IPS-20b (cell line): Measurements from ENCODE around the gene LAG3.

Source experiments
- H3K27ac ChIP-seq: one replicate; pipeline ENCODE4 v1.5.1; 2013; ENCODE audit warnings: low read length
- H3K27me3 ChIP-seq: 2 replicates; pipeline ENCODE4 v1.6.1; 2013; ENCODE audit warnings: mild to moderate bottlenecking, low read length, inconsistent platforms; ENCODE audit not compliant: insufficient read depth
- H3K36me3 ChIP-seq: 2 replicates; pipeline ENCODE4 v1.6.1; 2013; ENCODE audit warnings: low read depth, mild to moderate bottlenecking, inconsistent platforms, low read length, moderate library complexity; ENCODE audit not compliant: insufficient read depth
- H3K4me1 ChIP-seq: 2 replicates; pipeline ENCODE4 v1.6.1; 2013; ENCODE audit warnings: mild to moderate bottlenecking, control low read depth, inconsistent platforms, low read length, moderate library complexity; ENCODE audit not compliant: insufficient read depth
- H3K4me3 ChIP-seq: 2 replicates; pipeline ENCODE4 v1.5.1; 2013; ENCODE audit warnings: mild to moderate bottlenecking, low read length, inconsistent platforms
- H3K9ac ChIP-seq: 2 replicates; pipeline ENCODE4 v1.6.1; 2013; ENCODE audit warnings: low read depth, mild to moderate bottlenecking, inconsistent platforms, low read length, moderate library complexity
- H3K9me3 ChIP-seq: 2 replicates; pipeline ENCODE4 v1.6.1; 2013; ENCODE audit warnings: mild to moderate bottlenecking, low read depth, low read length, inconsistent platforms; ENCODE audit not compliant: insufficient read depth

The LAG3 gene

GRCh38 chr12:6757028-6757690 is 15.2 kb upstream of the LAG3 start:
- Histone ChIP-seq H3K36me3 (no peaks in the 10 kb centered on the region), H3K9me3 (no peaks in the 10 kb centered on the region), H3K4me3 (no peak overlapping the region), H3K4me1 (peaks cover 7% of the 10 kb centered on the region; the same call in 1 of the 2 replicates), H3K9ac (no peak overlapping the region), H3K27me3 (no peaks in the 10 kb centered on the region), H3K27ac (no peak overlapping the region)

- peaks cover 11% of the 10 kb centered on the region; the same call in 1 of the 2 replicates for H3K4me1 ChIP-seq
- no peak overlapping the region for H3K9ac ChIP-seq
- H3K9me3 ChIP-seq, result no peaks in the 10 kb centered on the region
- no peak overlapping the region for H3K27ac ChIP-seq
- no peaks in the 10 kb centered on the region for H3K27me3 ChIP-seq
- H3K36me3 ChIP-seq, result no peaks in the 10 kb centered on the region
- no peak overlapping the region for H3K4me3 ChIP-seq
These were observed 13.7 kb upstream of the LAG3 start for GRCh38 chr12:6758506-6759095.

- H3K27me3 ChIP-seq, result no peaks in the 10 kb centered on the region
- H3K36me3 ChIP-seq, result no peaks in the 10 kb centered on the region
- H3K9me3 ChIP-seq, result no peaks in the 10 kb centered on the region
- H3K9ac ChIP-seq, result no peak overlapping the region
- H3K27ac ChIP-seq, result no peak overlapping the region
- no peak overlapping the region for H3K4me3 ChIP-seq
- H3K4me1 ChIP-seq, result peaks cover 8% of the 10 kb centered on the region; the same call in 1 of the 2 replicates
These were observed 12.6 kb upstream of the LAG3 start for GRCh38 chr12:6759741-6760140.

GRCh38 chr12:6763380-6763779 is 8.9 kb upstream of the LAG3 start:
- peak overlapping the region; percentile 46; the same call in 1 of the 2 replicates for H3K4me3 ChIP-seq
- no peaks in the 10 kb centered on the region for H3K27me3 ChIP-seq
- H3K27ac ChIP-seq, result peak overlapping the region; percentile 73
- H3K36me3 ChIP-seq, result no peaks in the 10 kb centered on the region
- peak overlapping the region; percentile 74; the same call in 1 of the 2 replicates for H3K9ac ChIP-seq
- no peaks in the 10 kb centered on the region for H3K9me3 ChIP-seq
- peaks cover 17% of the 10 kb centered on the region; the same call in 1 of the 2 replicates for H3K4me1 ChIP-seq

- peak overlapping the region; percentile 74; the same call in 1 of the 2 replicates for H3K4me3 ChIP-seq
- peak overlapping the region; percentile 74; the same call in 1 of the 2 replicates for H3K9ac ChIP-seq
- H3K27ac ChIP-seq, result peak overlapping the region; percentile 73
- H3K9me3 ChIP-seq, result no peaks in the 10 kb centered on the region
- H3K36me3 ChIP-seq, result peaks cover under 1% of the 10 kb centered on the region; the same call in 1 of the 2 replicates
- peaks cover 25% of the 10 kb centered on the region; the same call in 1 of the 2 replicates for H3K4me1 ChIP-seq
- no peaks in the 10 kb centered on the region for H3K27me3 ChIP-seq
These were observed 8.1 kb upstream of the LAG3 start for GRCh38 chr12:6764011-6764828.

- Histone ChIP-seq H3K4me3 (peak overlapping the region; percentile 74), H3K9me3 (no peaks in the 10 kb centered on the region), H3K36me3 (peaks cover 10% of the 10 kb centered on the region), H3K9ac (peak overlapping the region; percentile 69; the same call in 1 of the 2 replicates), H3K27me3 (no peaks in the 10 kb centered on the region), H3K4me1 (peaks cover 30% of the 10 kb centered on the region; the same call in 1 of the 2 replicates), H3K27ac (peak overlapping the region; percentile 52)
These were observed 7.2 kb upstream of the LAG3 start for GRCh38 chr12:6765048-6765633.

GRCh38 chr12:6765634-6766581 is 6.4 kb upstream of the LAG3 start, which contains the start of gene PTMS:
Gene PTMS, plus strand, starts transcription at chr12:6766363. Its CDS starts 343 bp downstream, at chr12:6766706.
- peak within 1 kb of the TSS; percentile 52 for H3K27ac ChIP-seq
- peak within 1 kb of the TSS; percentile 98 for H3K4me3 ChIP-seq
- H3K9ac ChIP-seq, result peak within 1 kb of the TSS; percentile 90; the same call in 1 of the 2 replicates
- peaks cover 17% of the 10 kb centered on the region for H3K36me3 ChIP-seq
- no peaks in the 10 kb centered on the region for H3K27me3 ChIP-seq
- H3K9me3 ChIP-seq, result no peaks in the 10 kb centered on the region
- H3K4me1 ChIP-seq, result peaks cover 30% of the 10 kb centered on the region; the same call in 1 of the 2 replicates

GRCh38 chr12:6766651-6767349 is 5.5 kb upstream of the LAG3 start:
- peaks cover 26% of the 10 kb centered on the region for H3K36me3 ChIP-seq
- H3K9ac ChIP-seq, result peak overlapping the region; percentile 90; the same call in 1 of the 2 replicates
- H3K27me3 ChIP-seq, result peaks cover 7% of the 10 kb centered on the region
- H3K9me3 ChIP-seq, result no peaks in the 10 kb centered on the region
- peaks cover 32% of the 10 kb centered on the region; the same call in 1 of the 2 replicates for H3K4me1 ChIP-seq
- peak overlapping the region; percentile 98 for H3K4me3 ChIP-seq
- H3K27ac ChIP-seq, result no peak overlapping the region

GRCh38 chr12:6767353-6768319 is 4.7 kb upstream of the LAG3 start:
- peak overlapping the region; percentile 81 for H3K27ac ChIP-seq
- peak overlapping the region; percentile 90 for H3K9ac ChIP-seq
- H3K9me3 ChIP-seq, result no peaks in the 10 kb centered on the region
- peak overlapping the region; percentile 98 for H3K4me3 ChIP-seq
- peaks cover 16% of the 10 kb centered on the region for H3K27me3 ChIP-seq
- peaks cover 26% of the 10 kb centered on the region for H3K36me3 ChIP-seq
- H3K4me1 ChIP-seq, result peaks cover 34% of the 10 kb centered on the region; the same call in 1 of the 2 replicates
